ENCODE results near the gene ANTXRL.
"Not testable (repeated sequence)": the region's sequence is repeated elsewhere in the genome, so short reads cannot be mapped to it uniquely, and the experiment has no call there.

Gene ANTXRL

DNA sequence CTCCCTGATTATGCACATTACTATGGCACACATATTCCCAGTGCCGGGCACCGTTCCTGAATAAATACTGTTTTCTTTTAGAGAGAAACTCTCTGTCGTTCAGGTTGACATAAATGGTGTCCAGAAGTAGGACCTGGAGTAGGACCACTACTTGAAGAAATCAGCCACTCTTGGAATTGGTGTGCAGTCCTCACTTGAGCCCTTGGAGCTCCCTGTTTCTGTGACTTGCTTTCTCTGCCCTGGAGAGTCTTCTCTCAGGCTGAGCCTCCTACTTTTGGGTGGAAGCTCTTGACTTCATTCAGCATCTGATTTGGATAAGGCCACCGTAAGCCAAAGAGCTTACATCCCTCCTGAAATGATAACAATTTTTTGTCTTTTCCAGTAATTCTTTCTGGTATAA, 29.7 kb upstream of the ANTXRL start:
- TF ChIP-seq, protein P1, sequence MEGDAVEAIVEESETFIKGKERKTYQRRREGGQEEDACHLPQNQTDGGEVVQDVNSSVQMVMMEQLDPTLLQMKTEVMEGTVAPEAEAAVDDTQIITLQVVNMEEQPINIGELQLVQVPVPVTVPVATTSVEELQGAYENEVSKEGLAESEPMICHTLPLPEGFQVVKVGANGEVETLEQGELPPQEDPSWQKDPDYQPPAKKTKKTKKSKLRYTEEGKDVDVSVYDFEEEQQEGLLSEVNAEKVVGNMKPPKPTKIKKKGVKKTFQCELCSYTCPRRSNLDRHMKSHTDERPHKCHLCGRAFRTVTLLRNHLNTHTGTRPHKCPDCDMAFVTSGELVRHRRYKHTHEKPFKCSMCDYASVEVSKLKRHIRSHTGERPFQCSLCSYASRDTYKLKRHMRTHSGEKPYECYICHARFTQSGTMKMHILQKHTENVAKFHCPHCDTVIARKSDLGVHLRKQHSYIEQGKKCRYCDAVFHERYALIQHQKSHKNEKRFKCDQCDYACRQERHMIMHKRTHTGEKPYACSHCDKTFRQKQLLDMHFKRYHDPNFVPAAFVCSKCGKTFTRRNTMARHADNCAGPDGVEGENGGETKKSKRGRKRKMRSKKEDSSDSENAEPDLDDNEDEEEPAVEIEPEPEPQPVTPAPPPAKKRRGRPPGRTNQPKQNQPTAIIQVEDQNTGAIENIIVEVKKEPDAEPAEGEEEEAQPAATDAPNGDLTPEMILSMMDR (IDR thresholded peaks at IDR 0.05; ENCODE audit: control insufficient read depth, extremely low read depth, insufficient read depth), result no peak
- no peak for DNase-seq (ENCODE audit: low read depth)
- H3K4me3 ChIP-seq (ENCODE audit: low read depth, low read length), result no peak overlapping the region

DNA sequence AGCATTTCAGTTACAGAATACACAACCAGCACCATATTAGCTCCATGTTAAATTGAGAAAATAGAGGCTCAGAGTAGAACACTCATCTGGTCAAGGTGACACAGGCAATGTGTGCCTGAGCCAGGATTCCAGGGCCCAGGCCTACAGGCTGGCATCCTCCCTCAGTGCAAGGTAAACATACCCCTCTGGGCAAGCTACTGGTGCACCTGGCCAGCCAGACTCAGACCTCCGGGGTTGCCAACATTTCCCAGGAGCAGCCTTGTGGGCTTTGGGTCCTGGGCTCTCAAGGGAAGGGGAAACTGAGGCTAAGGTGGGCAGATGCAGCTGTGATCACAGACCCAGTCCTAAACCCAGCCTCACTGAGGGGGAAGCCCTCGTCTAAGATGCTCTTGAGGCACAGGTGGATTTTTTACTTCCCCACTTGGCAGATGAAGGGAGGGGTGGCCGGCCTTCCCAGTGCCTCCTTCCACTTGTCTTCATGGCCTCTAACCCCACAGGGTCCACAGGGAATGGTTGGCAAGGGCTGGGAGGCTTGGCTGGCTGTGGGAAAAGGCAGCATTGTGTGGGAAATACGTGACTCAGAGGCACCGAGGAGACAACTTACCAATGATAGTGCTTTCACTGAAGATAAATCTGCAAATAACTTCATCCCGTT, 23.8 kb upstream of the ANTXRL start:
- not testable (repeated sequence) for DNase-seq (ENCODE audit: low read depth); H3K4me3 ChIP-seq (ENCODE audit: low read depth, low read length)

DNA sequence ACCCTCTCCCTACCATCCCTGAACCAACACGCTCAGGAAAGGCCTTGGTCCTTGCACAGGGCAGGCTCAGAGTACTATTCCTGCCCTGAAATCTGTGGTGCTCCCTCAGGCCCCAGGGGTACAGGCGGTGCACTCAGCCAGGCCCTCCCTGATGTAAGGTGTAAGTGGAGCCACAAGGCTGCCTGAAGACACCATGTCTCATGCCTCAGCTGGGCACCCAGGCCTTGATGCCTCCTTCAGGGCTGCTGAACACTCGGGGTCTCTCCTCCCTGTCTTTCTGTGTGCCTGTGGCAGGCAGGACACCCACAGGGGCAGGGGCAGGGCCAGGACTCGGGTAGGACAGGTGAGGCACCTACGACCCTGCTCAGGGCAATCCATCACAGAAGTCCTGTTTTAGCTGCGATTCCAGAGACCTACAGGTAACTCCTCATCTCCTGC, 22.9 kb upstream of the ANTXRL start:
- no peak overlapping the region for H3K4me3 ChIP-seq (ENCODE audit: low read depth, low read length)
- no peak for DNase-seq (ENCODE audit: low read depth)
- TF ChIP-seq, protein P1 (IDR thresholded peaks at IDR 0.05; ENCODE audit: control insufficient read depth, extremely low read depth, insufficient read depth), result no peak

DNA sequence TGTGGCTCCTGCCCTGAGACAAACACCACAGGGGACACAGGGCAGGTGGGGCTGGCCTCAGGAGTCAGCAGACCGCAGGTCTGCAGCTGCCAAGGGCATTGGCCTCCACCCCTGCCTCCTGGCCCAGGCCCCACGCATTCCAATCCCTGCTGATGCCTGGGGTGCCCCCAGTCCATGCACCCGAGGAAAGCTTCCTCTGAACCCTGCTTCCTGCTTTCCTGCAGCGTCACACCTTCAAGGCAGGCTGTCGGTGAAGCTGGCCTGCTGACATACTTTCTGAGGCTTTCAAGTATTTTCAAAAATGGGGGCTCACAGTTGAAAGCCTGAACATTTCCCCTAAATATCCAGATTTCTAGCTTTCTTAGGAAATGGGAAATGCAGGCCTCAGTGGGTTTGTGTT, 22.5 kb upstream of the ANTXRL start:
- no peak overlapping the region for H3K4me3 ChIP-seq (ENCODE audit: low read depth, low read length)
- no peak for DNase-seq (ENCODE audit: low read depth)
- TF ChIP-seq, protein P1 (IDR thresholded peaks at IDR 0.05; ENCODE audit: control insufficient read depth, extremely low read depth, insufficient read depth), result no peak

DNA sequence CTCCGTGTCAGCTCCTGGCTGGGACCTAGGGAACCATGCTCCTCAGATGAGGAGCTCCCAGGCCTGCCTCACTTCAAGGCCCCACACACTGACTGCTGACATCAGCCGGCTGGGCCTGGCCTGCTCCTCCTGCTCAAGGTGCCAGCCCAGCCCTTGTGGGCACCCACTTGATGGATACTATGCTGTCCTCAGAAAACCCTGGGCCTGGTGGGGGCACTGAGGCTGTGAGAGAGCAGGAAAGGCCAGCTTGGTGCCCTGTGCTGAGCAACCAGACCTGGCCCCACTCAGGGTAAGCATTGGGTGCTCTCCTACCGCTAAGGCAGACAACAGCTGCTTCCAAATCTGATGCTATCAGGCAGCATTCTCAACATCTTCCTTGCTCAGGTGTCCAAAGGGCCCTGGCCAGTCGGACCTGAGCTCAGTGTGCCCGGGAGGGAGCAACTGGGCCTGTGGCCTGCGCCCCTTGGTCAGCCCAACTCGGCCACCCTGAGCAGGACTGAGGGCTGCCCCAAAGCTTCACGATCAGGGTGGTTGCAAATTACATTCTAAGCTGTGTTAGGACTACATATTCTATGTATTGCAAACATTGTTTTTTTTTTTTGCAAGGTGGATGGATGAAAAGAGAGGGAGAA, 21.9 kb upstream of the ANTXRL start:
- no peak overlapping the region for H3K4me3 ChIP-seq (ENCODE audit: low read depth, low read length)
- no peak for DNase-seq (ENCODE audit: low read depth)
- TF ChIP-seq, protein P1 (IDR thresholded peaks at IDR 0.05; ENCODE audit: control insufficient read depth, extremely low read depth, insufficient read depth), result no peak

DNA sequence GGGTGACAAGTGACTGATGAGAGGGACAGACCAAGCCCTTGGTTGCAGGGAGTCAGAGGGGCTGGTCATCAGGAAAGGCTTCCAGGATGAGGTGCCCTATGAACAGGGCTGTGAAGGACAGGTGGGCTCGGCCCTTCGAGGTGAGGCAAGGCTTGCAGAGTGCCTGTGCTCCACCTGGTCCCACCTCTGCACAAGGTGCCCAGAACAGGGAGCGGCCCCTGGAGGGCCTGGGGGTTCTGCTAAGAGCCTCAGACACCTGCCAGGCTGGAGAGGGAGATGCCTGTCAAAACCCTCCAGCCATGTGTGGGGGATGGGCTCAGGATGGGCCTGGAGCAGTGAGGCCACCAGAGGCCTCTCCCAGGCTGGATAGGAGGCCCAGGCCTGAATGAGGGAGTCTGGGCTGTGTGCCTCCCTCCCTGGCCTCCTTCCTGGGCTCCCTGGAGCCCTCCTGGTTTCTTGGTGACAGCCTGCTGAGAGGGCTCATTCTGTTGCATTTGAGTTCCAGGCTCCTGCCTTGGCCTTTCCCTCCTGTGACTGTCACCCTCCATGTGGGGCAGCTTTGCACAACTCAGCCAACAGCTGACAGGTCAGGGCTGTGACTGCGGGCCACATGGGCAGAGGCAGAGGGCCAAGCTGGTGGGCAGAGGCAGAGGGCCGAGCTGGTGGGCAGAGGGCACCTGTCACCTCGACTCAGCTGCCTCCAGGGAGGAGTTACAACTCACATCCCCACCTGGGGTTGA, 21.1 kb upstream of the ANTXRL start:
- not testable (repeated sequence) for DNase-seq (ENCODE audit: low read depth); H3K4me3 ChIP-seq (ENCODE audit: low read depth, low read length)

DNA sequence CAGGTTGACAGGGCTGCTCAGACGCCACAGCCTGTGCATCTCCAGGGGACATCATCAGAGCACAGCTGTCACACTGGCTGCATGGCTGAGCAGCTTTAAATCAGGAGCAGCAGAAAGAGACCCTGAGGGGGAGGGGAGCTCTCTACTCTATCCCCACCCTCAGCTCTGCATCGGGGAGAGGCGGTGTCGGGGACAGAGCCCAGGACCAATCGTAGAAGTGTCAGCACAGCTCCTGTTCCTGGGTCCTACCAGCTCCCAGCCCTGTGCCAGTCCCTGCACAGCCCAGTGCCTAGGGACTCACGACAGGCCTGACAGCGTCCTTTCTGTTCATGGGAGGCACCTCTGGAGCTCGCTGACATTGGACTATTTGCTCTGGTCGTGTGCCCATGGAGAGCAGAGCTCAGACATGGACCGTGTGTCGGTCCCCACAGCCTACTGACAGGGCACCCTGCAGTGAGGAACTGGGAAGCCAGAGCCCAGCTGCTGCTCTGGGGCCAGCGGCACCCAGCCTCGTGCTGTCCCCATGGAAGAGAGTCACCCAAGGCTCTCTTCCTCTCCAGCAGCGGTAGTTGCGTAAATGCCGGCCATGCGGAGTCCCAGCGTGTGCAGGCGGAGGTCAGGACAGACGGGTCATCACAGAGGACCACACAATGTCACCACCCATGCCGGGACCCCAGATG, 20.4 kb upstream of the ANTXRL start:
- no peak overlapping the region for H3K4me3 ChIP-seq (ENCODE audit: low read depth, low read length)
- no peak for DNase-seq (ENCODE audit: low read depth)
- TF ChIP-seq, protein P1 (IDR thresholded peaks at IDR 0.05; ENCODE audit: control insufficient read depth, extremely low read depth, insufficient read depth), result no peak

Measured in LNCaP clone FGC (cell line).